ENCODE measurements around the gene NRM.

NRM gene

DNA sequence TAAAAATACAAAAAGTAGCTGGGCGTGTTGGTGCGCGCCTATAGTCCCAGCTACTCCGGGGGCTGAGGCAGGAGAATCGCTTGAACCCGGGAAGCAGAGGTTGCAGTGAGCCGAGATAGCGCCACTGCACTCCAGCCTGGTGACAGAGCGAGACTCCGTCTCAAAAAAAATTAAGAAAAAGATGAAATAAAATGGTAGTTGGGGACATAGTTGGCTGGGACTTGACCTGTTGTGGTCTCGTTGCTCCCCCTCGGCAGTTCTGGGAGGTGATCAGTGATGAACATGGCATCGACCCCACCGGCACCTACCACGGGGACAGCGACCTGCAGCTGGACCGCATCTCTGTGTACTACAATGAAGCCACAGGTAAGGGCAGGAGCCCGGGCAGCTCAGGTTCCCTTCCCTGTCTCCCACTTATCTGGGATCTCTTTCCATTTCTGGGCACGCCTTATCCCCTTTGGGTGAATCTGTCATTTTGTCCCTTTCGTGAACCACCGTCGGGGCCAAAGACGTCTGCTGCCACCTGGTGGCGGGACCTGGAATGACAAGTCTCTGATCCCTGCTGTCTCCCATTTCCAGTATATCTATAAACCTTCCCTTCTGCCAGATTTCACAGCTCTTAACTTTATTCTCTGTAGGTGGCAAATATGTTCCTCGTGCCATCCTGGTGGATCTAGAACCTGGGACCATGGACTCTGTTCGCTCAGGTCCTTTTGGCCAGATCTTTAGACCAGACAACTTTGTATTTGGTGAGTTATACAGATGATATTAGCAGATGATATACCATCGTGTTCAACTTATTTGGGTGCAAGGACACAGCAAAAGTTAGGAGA is 31.7 kb upstream of the NRM start (continued):
- TF ChIP-seq, protein P1, sequence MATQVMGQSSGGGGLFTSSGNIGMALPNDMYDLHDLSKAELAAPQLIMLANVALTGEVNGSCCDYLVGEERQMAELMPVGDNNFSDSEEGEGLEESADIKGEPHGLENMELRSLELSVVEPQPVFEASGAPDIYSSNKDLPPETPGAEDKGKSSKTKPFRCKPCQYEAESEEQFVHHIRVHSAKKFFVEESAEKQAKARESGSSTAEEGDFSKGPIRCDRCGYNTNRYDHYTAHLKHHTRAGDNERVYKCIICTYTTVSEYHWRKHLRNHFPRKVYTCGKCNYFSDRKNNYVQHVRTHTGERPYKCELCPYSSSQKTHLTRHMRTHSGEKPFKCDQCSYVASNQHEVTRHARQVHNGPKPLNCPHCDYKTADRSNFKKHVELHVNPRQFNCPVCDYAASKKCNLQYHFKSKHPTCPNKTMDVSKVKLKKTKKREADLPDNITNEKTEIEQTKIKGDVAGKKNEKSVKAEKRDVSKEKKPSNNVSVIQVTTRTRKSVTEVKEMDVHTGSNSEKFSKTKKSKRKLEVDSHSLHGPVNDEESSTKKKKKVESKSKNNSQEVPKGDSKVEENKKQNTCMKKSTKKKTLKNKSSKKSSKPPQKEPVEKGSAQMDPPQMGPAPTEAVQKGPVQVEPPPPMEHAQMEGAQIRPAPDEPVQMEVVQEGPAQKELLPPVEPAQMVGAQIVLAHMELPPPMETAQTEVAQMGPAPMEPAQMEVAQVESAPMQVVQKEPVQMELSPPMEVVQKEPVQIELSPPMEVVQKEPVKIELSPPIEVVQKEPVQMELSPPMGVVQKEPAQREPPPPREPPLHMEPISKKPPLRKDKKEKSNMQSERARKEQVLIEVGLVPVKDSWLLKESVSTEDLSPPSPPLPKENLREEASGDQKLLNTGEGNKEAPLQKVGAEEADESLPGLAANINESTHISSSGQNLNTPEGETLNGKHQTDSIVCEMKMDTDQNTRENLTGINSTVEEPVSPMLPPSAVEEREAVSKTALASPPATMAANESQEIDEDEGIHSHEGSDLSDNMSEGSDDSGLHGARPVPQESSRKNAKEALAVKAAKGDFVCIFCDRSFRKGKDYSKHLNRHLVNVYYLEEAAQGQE (tag by site-specific recombination; IDR thresholded peaks at IDR 0.05): peak; percentile 83
- TF ChIP-seq ZSCAN30 (tag by site-specific recombination; IDR thresholded peaks at IDR 0.05) (0 out of 2 replicates have a peak, but pooled peaks have one; percentile 62), ZNF211 (tag by site-specific recombination; IDR thresholded peaks at IDR 0.05; ENCODE audit: low read depth) (no peak), ZNF843 (tag by site-specific recombination; IDR thresholded peaks at IDR 0.05) (0 out of 2 replicates have a peak, but pooled peaks have one; percentile 26), ELK4 (IDR thresholded peaks at IDR 0.05; ENCODE audit: borderline replicate concordance, low read depth, low read length) (no peak), ZNF610 (tag by site-specific recombination; IDR thresholded peaks at IDR 0.05; ENCODE audit: borderline replicate concordance) (no peak), WT1 (tag by site-specific recombination; IDR thresholded peaks at IDR 0.05) (peak; percentile 45; the same call in 1 of the 2 replicates), ZNF600 (tag by site-specific recombination; IDR thresholded peaks at IDR 0.05) (peak; percentile 62), ZNF19 (tag by site-specific recombination; IDR thresholded peaks at IDR 0.05; ENCODE audit: low read depth) (no peak), ZNF335 (tag by site-specific recombination; conservative IDR thresholded peaks at IDR 0.05) (no peak), ZBTB10 (tag by site-specific recombination; IDR thresholded peaks at IDR 0.05) (0 out of 2 replicates have a peak, but pooled peaks have one; percentile 66), ZNF785 (tag by site-specific recombination; IDR thresholded peaks at IDR 0.05) (no peak), ZNF747 (tag by site-specific recombination; IDR thresholded peaks at IDR 0.05) (no peak), ZNF266 (tag by site-specific recombination; IDR thresholded peaks at IDR 0.05; ENCODE audit: low read depth) (no peak), ZNF549 (tag by site-specific recombination; IDR thresholded peaks at IDR 0.05) (no peak), GLI4 (tag by site-specific recombination; IDR thresholded peaks at IDR 0.05) (no peak), ZFP37 (tag by site-specific recombination; IDR thresholded peaks at IDR 0.05) (peak; percentile 55; the same call in 1 of the 2 replicates), ZNF670 (tag by site-specific recombination; IDR thresholded peaks at IDR 0.05; ENCODE audit: low read depth) (no peak), HOXC10 (CRISPR knock-in tag; IDR thresholded peaks at IDR 0.05) (no peak), KLF10 (tag by site-specific recombination; IDR thresholded peaks at IDR 0.05) (no peak), ZNF48 (tag by site-specific recombination; IDR thresholded peaks at IDR 0.05) (no peak), ZFHX2 (tag by site-specific recombination; conservative IDR thresholded peaks at IDR 0.05) (no peak; the same call in 1 of the 2 replicates), ZNF394 (tag by site-specific recombination; IDR thresholded peaks at IDR 0.05; ENCODE audit: borderline replicate concordance) (peak; percentile 98)
- TF ChIP-seq, protein P2, sequence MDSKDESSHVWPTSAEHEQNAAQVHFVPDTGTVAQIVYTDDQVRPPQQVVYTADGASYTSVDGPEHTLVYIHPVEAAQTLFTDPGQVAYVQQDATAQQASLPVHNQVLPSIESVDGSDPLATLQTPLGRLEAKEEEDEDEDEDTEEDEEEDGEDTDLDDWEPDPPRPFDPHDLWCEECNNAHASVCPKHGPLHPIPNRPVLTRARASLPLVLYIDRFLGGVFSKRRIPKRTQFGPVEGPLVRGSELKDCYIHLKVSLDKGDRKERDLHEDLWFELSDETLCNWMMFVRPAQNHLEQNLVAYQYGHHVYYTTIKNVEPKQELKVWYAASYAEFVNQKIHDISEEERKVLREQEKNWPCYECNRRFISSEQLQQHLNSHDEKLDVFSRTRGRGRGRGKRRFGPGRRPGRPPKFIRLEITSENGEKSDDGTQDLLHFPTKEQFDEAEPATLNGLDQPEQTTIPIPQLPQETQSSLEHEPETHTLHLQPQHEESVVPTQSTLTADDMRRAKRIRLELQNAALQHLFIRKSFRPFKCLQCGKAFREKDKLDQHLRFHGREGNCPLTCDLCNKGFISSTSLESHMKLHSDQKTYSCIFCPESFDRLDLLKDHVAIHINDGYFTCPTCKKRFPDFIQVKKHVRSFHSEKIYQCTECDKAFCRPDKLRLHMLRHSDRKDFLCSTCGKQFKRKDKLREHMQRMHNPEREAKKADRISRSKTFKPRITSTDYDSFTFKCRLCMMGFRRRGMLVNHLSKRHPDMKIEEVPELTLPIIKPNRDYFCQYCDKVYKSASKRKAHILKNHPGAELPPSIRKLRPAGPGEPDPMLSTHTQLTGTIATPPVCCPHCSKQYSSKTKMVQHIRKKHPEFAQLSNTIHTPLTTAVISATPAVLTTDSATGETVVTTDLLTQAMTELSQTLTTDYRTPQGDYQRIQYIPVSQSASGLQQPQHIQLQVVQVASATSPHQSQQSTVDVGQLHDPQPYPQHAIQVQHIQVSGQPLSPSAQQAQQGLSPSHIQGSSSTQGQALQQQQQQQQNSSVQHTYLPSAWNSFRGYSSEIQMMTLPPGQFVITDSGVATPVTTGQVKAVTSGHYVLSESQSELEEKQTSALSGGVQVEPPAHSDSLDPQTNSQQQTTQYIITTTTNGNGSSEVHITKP (tag by site-specific recombination; IDR thresholded peaks at IDR 0.05): peak; percentile 51; the same call in 1 of the 2 replicates
- TF ChIP-seq, protein P3, sequence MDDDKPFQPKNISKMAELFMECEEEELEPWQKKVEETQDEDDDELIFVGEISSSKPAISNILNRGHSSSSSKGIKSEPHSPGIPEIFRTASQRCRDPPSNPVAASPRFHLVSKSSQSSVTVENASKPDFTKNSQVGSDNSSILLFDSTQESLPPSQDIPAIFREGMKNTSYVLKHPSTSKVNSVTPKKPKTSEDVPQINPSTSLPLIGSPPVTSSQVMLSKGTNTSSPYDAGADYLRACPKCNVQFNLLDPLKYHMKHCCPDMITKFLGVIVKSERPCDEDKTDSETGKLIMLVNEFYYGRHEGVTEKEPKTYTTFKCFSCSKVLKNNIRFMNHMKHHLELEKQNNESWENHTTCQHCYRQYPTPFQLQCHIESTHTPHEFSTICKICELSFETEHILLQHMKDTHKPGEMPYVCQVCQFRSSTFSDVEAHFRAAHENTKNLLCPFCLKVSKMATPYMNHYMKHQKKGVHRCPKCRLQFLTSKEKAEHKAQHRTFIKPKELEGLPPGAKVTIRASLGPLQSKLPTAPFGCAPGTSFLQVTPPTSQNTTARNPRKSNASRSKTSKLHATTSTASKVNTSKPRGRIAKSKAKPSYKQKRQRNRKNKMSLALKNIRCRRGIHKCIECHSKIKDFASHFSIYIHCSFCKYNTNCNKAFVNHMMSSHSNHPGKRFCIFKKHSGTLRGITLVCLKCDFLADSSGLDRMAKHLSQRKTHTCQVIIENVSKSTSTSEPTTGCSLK (tag by site-specific recombination; IDR thresholded peaks at IDR 0.05): no peak
